Measurements from ENCODE around the gene ZNF816.
"Not testable (repeated sequence)": the region's sequence is repeated elsewhere in the genome, so short reads cannot be mapped to it uniquely, and the experiment has no call there.

Gene ZNF816

DNA sequence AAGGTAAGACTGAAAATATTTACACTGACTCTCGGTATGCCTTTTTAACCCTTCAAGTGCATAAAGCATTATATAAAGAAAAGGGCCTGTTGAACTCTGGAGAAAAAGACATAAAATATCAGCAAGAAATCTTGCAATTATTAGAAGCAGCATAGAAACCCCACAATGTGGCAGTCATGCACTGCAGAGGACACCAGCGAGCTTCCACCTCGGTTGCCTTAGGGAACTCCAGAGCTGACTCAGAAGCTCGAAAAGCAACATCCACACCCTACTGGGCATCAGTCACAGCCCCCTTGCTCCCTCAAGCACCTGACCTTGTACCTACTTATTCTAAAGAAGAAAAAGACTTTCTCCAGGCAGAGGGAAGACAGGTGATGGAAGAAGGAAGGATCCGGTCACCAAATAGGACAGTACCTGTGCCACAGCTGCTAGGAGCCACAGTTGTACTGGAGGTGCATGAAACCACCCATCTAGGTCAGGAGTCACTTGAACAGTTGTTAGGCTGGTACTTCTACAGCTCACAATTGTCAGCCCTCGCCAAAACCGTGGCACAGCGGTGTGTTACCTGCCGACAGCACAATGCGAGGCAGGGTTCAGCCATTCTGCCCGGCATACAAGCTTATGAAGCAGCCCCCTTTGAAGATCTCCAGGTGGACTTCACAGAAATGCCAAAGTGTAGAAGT, 2.9 kb downstream of the ZNF816 start:
- no peak for DNase-seq (ENCODE audit: low spot score)

- DNase-seq (ENCODE audit: low spot score), result no peak
Measured at GRCh38 chr19:52957591-52957990, 5.1 kb downstream of the ZNF816 start.

DNA sequence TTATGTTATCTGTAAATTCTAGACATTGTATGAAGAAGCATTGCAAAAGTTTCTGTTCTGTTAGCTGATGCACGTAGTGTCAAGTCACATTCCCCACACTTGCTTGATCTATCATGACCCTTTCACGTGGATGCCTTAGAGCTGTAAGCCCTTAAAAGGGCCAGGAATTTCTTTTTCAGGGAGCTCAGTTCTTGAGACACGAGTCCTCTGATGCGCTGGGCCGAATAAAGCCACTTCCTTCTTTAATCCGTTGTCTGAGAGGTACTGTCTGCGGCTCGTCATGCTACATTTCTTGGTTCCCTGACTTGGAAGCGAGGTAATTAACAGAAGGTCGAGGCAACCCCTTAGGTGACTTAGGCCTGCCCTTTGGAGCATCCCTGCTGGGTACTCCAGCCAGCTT, 5.8 kb downstream of the ZNF816 start:
- no peak for DNase-seq (ENCODE audit: low spot score)

DNA sequence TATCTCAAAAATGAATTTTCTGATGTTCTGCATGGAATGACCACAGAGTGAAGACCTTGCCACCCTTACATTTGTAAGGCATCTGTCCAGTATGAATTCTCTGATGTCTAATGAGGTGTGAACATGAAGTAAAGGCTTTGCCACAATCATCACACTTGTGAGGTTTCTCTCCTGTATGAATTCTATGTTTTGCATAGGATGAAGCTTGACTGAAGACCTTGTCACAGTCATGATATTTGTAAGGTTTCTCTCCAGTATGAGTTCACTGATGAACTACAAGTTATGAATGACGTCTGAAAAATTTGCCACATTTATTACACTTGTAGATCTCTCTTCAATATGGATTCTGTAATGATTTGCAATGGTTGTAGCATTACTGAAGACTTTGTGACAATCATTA, 13.3 kb downstream of the ZNF816 start:
- DNase-seq (ENCODE audit: low spot score), result no peak

DNA sequence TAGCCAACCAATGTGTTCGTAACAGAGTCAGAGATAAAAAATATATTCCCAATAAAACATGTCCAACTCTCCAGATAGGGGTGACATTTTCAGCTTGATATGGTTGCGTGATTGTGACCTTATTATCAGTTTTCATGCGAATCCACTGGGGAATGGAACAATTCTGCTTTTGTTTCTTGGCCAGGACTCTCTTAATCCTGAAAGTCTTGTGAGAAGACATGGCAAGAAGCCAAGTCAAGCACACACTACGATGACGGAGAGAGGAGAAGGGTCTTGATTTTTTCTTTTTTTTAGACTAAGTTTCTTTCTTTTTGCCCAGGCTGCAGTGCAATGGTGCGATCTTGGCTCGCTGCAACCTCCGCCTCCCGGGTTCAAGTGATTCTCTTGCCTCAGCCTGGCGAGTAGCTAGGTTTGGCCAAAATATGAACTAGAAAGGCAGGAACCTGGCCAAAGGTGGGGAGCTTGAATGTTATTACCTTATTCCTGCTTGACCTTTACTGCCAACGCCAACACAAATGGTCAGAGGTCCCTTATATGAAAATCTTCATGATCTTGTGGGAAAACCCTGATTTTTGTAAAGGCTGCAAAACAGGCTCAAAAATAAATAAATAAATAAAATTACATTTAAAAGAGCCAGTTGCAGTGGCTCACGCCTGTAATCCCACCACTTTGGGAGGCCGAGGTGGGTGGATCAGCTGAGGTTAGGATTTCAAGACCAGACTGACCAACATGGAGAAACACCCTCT, 14.5 kb downstream of the ZNF816 start:
- DNase-seq (ENCODE audit: low spot score), result no peak

DNA sequence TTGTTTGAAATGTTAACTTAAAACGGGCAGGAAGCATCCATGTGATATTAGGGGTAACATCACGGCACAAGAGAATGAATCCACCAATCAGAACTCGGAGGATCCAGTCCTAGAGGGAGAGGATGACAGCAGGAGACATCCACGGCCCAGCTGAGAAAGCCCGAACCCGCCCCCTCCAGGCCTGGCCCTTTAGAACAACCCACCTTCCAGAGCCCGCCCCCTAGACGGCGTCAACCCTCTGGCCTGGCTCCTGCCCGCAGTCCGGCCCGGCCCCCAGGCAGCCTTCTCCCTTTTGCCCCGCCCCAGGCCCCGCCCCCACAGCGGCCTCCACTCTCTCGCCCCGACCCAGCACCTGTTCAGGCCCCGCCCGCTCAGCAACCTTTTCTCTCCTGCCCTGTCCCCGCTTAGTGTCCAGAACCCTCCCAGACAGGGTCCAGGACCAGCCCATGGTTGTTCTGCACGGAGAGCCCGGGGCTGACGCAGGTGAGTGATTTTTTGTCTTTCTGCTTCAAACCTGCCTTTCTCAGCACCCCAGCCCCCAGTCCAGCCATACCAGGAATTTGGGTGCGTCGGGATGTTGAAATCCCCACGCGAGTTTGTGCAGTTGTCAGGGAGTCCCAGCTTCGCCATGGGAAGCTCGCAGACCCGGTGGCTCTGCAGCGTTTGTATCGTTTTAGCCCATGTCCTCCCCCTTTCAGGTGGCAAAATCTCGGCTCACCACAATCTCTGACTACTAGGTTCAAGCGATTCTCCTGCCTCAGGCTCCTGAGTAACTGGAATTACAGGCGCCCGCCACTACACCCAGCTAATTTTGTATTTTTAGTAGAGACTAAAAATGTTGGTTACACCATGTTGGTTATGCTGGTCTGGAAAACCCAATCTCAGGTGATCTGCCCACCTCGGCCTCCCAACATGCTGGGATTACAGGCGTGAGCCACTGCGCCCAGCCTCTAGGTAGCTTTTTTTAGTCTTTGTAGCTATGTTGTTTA, 16.1 kb downstream of the ZNF816 start:
- no peak for DNase-seq (ENCODE audit: low spot score)

- no peak for DNase-seq (ENCODE audit: low spot score)
Measured at GRCh38 chr19:52945652-52946321, 16.9 kb downstream of the ZNF816 start.

DNA sequence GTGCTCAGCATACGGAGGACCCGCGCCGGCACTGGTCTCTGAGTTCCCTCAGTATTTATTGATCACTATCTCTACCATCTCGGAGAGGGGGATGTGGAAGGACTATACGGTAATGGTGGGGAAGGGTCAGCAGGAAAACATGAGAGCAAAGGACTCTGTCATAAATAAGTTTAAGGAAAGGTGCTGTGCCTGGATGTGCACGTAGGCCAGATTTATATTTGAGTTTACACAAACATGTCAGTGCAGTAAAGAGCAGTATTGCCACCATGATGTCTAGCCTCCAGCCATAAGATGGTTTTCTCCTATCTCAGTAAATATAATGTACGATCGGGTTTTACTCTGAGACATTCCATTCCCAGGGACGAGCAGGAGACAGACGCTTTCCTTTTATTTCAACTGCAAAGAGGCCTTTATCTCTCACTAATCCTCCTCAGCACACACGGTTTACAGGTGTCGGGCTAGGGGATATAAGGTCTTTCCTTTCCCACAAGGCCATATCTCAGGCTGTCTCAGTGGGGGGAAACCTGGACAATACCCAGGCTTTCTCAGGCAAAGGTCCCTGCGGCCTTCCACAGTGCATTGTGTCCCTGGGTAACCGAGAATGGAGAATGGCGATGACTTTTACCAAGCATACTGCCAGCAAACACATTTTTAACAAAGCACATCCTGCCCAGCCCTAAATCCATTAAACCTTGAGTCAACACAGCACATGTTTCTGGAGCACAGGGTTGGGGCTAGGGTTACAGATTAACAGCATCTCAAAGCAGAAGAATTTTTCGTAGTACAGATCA, 17.8 kb downstream of the ZNF816 start:
- not testable (repeated sequence) for DNase-seq (ENCODE audit: low spot score)

DNA sequence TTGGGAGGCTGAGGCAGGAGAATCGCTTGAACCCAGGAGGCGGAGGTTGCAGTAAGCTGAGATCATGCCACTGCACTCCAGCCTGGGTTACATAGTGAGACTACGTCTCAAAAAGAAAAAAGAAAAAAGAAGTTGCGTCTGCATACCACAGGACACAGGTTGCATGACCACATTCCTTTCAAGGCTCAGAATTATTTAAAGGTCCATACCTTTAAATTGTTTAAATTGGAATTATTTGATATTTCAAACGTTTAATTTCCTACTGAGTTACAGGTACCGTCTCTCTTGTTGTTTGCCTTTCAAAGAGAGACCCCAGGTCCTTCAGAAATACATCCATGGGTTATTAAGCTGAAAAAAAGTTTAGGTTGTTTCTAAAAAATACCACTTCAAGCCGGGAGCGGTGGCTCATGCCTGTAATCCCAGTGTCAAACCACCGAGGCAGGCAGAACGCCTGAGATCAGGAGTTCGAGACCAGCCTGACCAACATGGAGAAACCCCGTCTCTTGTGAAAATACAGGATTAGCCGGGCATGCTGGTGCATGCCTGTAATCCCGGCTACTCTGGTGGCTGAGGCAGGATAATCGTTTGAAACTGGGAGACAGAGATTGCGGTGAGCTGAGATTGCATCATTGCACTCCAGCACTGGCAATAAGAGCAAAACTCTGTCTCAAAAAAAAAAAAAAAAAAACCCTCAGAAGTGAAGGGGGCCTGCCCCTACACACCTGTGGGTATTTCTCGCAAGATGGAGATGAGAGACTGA, 18.6 kb downstream of the ZNF816 start:
- no peak for DNase-seq (ENCODE audit: low spot score)

GRCh38 chr19:52943134-52943883, 19.4 kb downstream of the ZNF816 start:
- DNase-seq (ENCODE audit: low spot score), result no peak

GRCh38 chr19:52942386-52943133, 20.1 kb downstream of the ZNF816 start:
- peak; percentile 68 for DNase-seq (ENCODE audit: low spot score)

DNA sequence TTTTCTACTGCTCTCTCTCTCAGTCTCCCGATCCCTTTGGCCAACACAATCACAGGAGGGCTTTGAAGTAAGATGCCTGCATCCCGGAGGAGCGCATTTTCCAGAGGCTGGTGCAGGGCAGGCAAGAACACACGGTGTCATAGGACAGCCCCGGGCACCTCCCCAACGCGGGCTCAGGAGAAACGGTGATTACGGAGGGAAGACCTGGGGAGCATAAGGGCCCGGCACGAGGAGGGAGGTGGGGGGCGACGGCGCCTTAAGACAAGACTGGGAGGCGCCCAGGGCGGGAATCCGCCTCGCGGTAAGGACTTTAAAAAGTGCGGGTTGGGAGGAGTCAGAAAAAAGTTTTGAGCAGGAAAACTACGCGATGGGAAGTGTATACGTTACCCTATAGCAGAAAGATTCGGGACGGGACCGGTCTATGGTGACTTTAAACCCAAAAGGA, 20.7 kb downstream of the ZNF816 start:
- no peak for DNase-seq (ENCODE audit: low spot score)

DNA sequence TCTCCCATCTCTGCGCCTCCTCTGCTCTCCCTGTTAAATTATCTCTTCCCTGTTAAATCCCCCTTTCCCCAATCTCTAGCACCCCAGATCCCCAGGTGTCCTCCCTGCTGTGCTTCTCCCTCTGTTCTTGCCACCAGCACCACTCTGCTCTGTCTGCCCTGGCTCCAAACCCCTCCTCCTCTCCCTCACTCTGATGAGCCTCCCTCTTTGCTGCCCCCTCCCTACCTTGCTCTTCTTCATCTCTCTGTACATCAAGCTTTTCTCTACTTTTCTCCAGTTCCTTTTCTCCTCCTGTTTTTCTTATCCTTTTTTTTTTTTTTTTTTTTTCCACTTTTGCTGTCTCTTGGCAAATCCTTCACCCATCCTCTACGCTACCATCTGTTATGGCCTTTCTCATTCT, 21.2 kb downstream of the ZNF816 start:
- not testable (repeated sequence) for DNase-seq (ENCODE audit: low spot score)

GRCh38 chr19:52940905-52941304, 21.8 kb downstream of the ZNF816 start:
- DNase-seq (ENCODE audit: low spot score), result not testable (repeated sequence)

GRCh38 chr19:52938761-52939160, 23.9 kb downstream of the ZNF816 start:
- no peak for DNase-seq (ENCODE audit: low spot score)

GRCh38 chr19:52936954-52937325, 25.7 kb downstream of the ZNF816 start:
- DNase-seq (ENCODE audit: low spot score), result no peak

DNA sequence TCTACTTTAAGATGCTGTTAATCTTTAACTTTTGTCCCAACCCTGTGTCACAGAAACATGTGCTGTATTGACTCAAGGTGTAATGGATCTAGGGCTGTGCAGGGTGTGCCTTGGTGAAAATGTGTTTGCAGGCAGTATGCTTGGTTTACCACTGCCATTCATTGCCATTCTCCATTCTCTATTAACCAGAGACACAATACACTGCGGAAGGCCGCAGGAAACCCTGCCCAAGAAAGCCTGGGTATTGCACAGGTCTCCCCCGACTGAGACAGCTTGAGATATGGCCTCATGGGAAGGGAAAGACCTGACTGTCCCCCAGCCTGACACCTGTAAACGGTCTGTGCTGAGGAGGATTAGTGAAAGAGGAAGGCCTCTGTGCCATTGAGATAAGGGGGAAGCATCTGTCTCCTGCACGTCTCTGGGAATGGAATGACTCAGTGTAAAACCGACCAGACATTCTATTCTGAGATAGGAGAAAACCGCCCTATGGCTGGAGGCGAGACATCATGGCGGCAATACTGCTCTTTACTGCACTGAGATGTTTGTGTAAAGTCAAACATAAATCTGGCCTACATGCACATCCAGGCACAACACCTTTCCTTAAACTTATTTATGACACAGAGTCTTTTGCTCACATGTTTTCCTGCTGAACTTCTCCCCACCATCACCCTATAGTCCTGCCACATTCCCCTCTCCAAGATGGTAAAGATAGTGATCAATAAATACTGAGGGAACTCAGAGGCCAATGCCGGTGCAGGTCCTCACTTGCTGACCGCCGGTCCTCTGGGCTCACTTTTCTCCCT, 26.3 kb downstream of the ZNF816 start:
- no peak for DNase-seq (ENCODE audit: low spot score)

DNA sequence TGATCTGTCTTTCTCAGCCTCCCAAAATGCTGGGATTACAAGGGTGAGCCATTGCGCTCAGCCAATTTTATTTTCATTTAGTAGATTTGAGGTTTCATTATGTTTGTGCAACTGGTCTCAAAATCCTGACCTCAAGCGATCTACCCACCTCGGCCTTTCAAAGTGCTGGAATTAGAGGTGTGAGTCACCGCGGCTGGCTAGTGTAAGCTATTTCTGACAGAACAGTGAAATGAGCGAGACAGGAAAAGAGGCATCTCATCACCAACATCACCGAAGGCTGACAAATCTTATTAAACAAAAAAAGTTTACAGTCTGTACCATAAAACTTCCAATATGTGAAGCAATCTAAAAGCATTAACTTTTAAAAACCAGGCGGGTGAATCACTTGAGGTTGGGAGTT, 27.2 kb downstream of the ZNF816 start:
- no peak for DNase-seq (ENCODE audit: low spot score)

Measured in putamen (tissue), 1 donor.